ENCODE measurements around the gene SLC4A7.

The SLC4A7 gene

GRCh38 chr3:27423463-27423862 lies 60.7 kb downstream of the SLC4A7 start:
- H3K79me2 ChIP-seq (ENCODE audit: control insufficient read depth, insufficient read depth, low read length, poor library complexity): no peaks in the 10 kb centered on the region
- no peak overlapping the region for H3K4ac ChIP-seq (ENCODE audit: low read depth, low read length)
- H2AK5ac ChIP-seq (ENCODE audit: low read length): no peak overlapping the region
- no peak overlapping the region for H3K27ac ChIP-seq (ENCODE audit: low read depth, low read length)
- no peak overlapping the region for H3K14ac ChIP-seq (ENCODE audit: low read length)
- H4K91ac ChIP-seq (ENCODE audit: low read depth, low read length): no peak overlapping the region
- H4K8ac ChIP-seq (ENCODE audit: low read depth, low read length): no peak overlapping the region
- no peaks in the 10 kb centered on the region for H3K79me1 ChIP-seq (ENCODE audit: low read length)
- H3K23ac ChIP-seq (ENCODE audit: low read length): no peak overlapping the region
- H2BK120ac ChIP-seq (ENCODE audit: insufficient read depth, low read length, poor library complexity): no peak overlapping the region
- WGBS (ENCODE audit: extremely low coverage, insufficient coverage, insufficient read length): no CpG with 5 or more reads among the region's 5 CpGs
- H2BK12ac ChIP-seq (ENCODE audit: low read length): no peak overlapping the region
- H3K36me3 ChIP-seq (ENCODE audit: control insufficient read depth in 1 of 2, insufficient read depth in 2 of 2, low read length in 2 of 2): peaks cover 3 to 10% of the 10 kb centered on the region in 2 experiments
- H3K4me3 ChIP-seq (ENCODE audit: low read depth, low read length): no peak overlapping the region
- H3K4me2 ChIP-seq (ENCODE audit: low read length): no peak overlapping the region
- H3K27me3 ChIP-seq (ENCODE audit: insufficient read depth, low read length): no peaks in the 10 kb centered on the region
- no peak overlapping the region for H2AFZ ChIP-seq (ENCODE audit: insufficient read depth, low read length, poor library complexity)
- no peak overlapping the region for H4K12ac ChIP-seq (ENCODE audit: low read depth, low read length)
- H3K9ac ChIP-seq (ENCODE audit: low read length): no peak overlapping the region
- H2BK5ac ChIP-seq (ENCODE audit: low read depth, low read length, poor library complexity): no peak overlapping the region
- H3K9me3 ChIP-seq (ENCODE audit: insufficient read depth, low read depth, low read length): no peaks in the 10 kb centered on the region
- H3K18ac ChIP-seq (ENCODE audit: low read length): no peak overlapping the region
- no peaks in the 10 kb centered on the region for H3K4me1 ChIP-seq (ENCODE audit: control insufficient read depth in 1 of 2, insufficient read depth in 2 of 2, low read length in 2 of 2)
- no peak for DNase-seq

- Histone ChIP-seq H3K4ac (ENCODE audit: low read depth, low read length) (no peak overlapping the region), H3K14ac (ENCODE audit: low read length) (no peak overlapping the region), H3K4me3 (ENCODE audit: low read depth, low read length) (no peak overlapping the region), H2AFZ (ENCODE audit: insufficient read depth, low read length, poor library complexity) (no peak overlapping the region), H4K8ac (ENCODE audit: low read depth, low read length) (no peak overlapping the region), H3K4me1 (ENCODE audit: control insufficient read depth in 1 of 2, insufficient read depth in 2 of 2, low read length in 2 of 2) (no peaks in the 10 kb centered on the region), H4K12ac (ENCODE audit: low read depth, low read length) (no peak overlapping the region), H3K18ac (ENCODE audit: low read length) (no peak overlapping the region), H2BK120ac (ENCODE audit: insufficient read depth, low read length, poor library complexity) (no peak overlapping the region), H3K79me2 (ENCODE audit: control insufficient read depth, insufficient read depth, low read length, poor library complexity) (no peaks in the 10 kb centered on the region), H4K91ac (ENCODE audit: low read depth, low read length) (no peak overlapping the region), H3K4me2 (ENCODE audit: low read length) (no peak overlapping the region), H3K27me3 (ENCODE audit: insufficient read depth, low read length) (no peaks in the 10 kb centered on the region), H3K23ac (ENCODE audit: low read length) (no peak overlapping the region), H3K9ac (ENCODE audit: low read length) (no peak overlapping the region), H2BK5ac (ENCODE audit: low read depth, low read length, poor library complexity) (no peak overlapping the region), H2BK12ac (ENCODE audit: low read length) (no peak overlapping the region), H3K36me3 (ENCODE audit: control insufficient read depth in 1 of 2, insufficient read depth in 2 of 2, low read length in 2 of 2) (peaks cover 3 to 10% of the 10 kb centered on the region in 2 experiments), H3K9me3 (ENCODE audit: insufficient read depth, low read depth, low read length) (no peaks in the 10 kb centered on the region), H3K79me1 (ENCODE audit: low read length) (no peaks in the 10 kb centered on the region), H3K27ac (ENCODE audit: low read depth, low read length) (no peak overlapping the region), H2AK5ac (ENCODE audit: low read length) (no peak overlapping the region)
- DNase-seq: no peak
- WGBS (ENCODE audit: extremely low coverage, insufficient coverage, insufficient read length): no CpG with 5 or more reads among the region's 2 CpGs
These were observed 61.6 kb downstream of the SLC4A7 start for GRCh38 chr3:27422617-27423016.

- Histone ChIP-seq H2BK120ac (ENCODE audit: insufficient read depth, low read length, poor library complexity) (no peak overlapping the region), H3K4ac (ENCODE audit: low read depth, low read length) (no peak overlapping the region), H3K9ac (ENCODE audit: low read length) (no peak overlapping the region), H3K4me3 (ENCODE audit: low read depth, low read length) (no peak overlapping the region), H2AK5ac (ENCODE audit: low read length) (no peak overlapping the region), H4K91ac (ENCODE audit: low read depth, low read length) (no peak overlapping the region), H3K4me2 (ENCODE audit: low read length) (no peak overlapping the region), H4K12ac (ENCODE audit: low read depth, low read length) (no peak overlapping the region), H3K79me1 (ENCODE audit: low read length) (no peaks in the 10 kb centered on the region), H3K9me3 (ENCODE audit: insufficient read depth, low read depth, low read length) (no peaks in the 10 kb centered on the region), H3K79me2 (ENCODE audit: control insufficient read depth, insufficient read depth, low read length, poor library complexity) (no peaks in the 10 kb centered on the region), H2BK5ac (ENCODE audit: low read depth, low read length, poor library complexity) (no peak overlapping the region), H2AFZ (ENCODE audit: insufficient read depth, low read length, poor library complexity) (no peak overlapping the region), H4K8ac (ENCODE audit: low read depth, low read length) (no peak overlapping the region), H3K23ac (ENCODE audit: low read length) (no peak overlapping the region), H3K14ac (ENCODE audit: low read length) (no peak overlapping the region), H3K27ac (ENCODE audit: low read depth, low read length) (no peak overlapping the region), H3K18ac (ENCODE audit: low read length) (no peak overlapping the region), H3K27me3 (ENCODE audit: insufficient read depth, low read length) (no peaks in the 10 kb centered on the region), H3K4me1 (ENCODE audit: control insufficient read depth in 1 of 2, insufficient read depth in 2 of 2, low read length in 2 of 2) (no peaks in the 10 kb centered on the region), H3K36me3 (ENCODE audit: control insufficient read depth in 1 of 2, insufficient read depth in 2 of 2, low read length in 2 of 2) (peaks cover 0 to 5% of the 10 kb centered on the region in 2 experiments), H2BK12ac (ENCODE audit: low read length) (no peak overlapping the region)
- no peak for DNase-seq
- no CpG with 5 or more reads among the region's 1 CpG for WGBS (ENCODE audit: extremely low coverage, insufficient coverage, insufficient read length)
These were observed 69.0 kb downstream of the SLC4A7 start for GRCh38 chr3:27415202-27415601.

GRCh38 chr3:27392950-27393679 lies 91.1 kb downstream of the SLC4A7 start:
- Histone ChIP-seq H2BK12ac (ENCODE audit: low read length) (no peak overlapping the region), H3K4me3 (ENCODE audit: low read depth, low read length) (no peak overlapping the region), H3K14ac (ENCODE audit: low read length) (no peak overlapping the region), H4K12ac (ENCODE audit: low read depth, low read length) (no peak overlapping the region), H3K27ac (ENCODE audit: low read depth, low read length) (no peak overlapping the region), H3K4ac (ENCODE audit: low read depth, low read length) (no peak overlapping the region), H3K79me2 (ENCODE audit: control insufficient read depth, insufficient read depth, low read length, poor library complexity) (no peaks in the 10 kb centered on the region), H2AFZ (ENCODE audit: insufficient read depth, low read length, poor library complexity) (no peak overlapping the region), H2AK5ac (ENCODE audit: low read length) (no peak overlapping the region), H3K4me2 (ENCODE audit: low read length) (no peak overlapping the region), H3K4me1 (ENCODE audit: control insufficient read depth in 1 of 2, insufficient read depth in 2 of 2, low read length in 2 of 2) (no peaks in the 10 kb centered on the region), H3K9me3 (ENCODE audit: insufficient read depth, low read depth, low read length) (no peaks in the 10 kb centered on the region), H4K91ac (ENCODE audit: low read depth, low read length) (no peak overlapping the region), H4K8ac (ENCODE audit: low read depth, low read length) (no peak overlapping the region), H3K9ac (ENCODE audit: low read length) (no peak overlapping the region), H3K23ac (ENCODE audit: low read length) (no peak overlapping the region), H3K36me3 (ENCODE audit: control insufficient read depth in 1 of 2, insufficient read depth in 2 of 2, low read length in 2 of 2) (peaks cover 2 to 3% of the 10 kb centered on the region in 2 experiments), H2BK120ac (ENCODE audit: insufficient read depth, low read length, poor library complexity) (no peak overlapping the region), H2BK5ac (ENCODE audit: low read depth, low read length, poor library complexity) (no peak overlapping the region), H3K18ac (ENCODE audit: low read length) (no peak overlapping the region), H3K79me1 (ENCODE audit: low read length) (no peaks in the 10 kb centered on the region), H3K27me3 (ENCODE audit: insufficient read depth, low read length) (no peaks in the 10 kb centered on the region)
- WGBS (ENCODE audit: extremely low coverage, insufficient coverage, insufficient read length): no CpG with 5 or more reads among the region's 3 CpGs
- no peak for DNase-seq

All from trophoblast cell (in vitro differentiated cells and primary cell).